ENCODE data around the gene LDLRAP1.

LDLRAP1 gene

GRCh38 chr1:25615563-25616094, 72.2 kb downstream of the LDLRAP1 start:
- H3K27ac ChIP-seq = peak overlapping the region; percentile 69
- TF ChIP-seq CTCF (conservative IDR thresholded peaks at IDR 0.05) = no peak

DNA sequence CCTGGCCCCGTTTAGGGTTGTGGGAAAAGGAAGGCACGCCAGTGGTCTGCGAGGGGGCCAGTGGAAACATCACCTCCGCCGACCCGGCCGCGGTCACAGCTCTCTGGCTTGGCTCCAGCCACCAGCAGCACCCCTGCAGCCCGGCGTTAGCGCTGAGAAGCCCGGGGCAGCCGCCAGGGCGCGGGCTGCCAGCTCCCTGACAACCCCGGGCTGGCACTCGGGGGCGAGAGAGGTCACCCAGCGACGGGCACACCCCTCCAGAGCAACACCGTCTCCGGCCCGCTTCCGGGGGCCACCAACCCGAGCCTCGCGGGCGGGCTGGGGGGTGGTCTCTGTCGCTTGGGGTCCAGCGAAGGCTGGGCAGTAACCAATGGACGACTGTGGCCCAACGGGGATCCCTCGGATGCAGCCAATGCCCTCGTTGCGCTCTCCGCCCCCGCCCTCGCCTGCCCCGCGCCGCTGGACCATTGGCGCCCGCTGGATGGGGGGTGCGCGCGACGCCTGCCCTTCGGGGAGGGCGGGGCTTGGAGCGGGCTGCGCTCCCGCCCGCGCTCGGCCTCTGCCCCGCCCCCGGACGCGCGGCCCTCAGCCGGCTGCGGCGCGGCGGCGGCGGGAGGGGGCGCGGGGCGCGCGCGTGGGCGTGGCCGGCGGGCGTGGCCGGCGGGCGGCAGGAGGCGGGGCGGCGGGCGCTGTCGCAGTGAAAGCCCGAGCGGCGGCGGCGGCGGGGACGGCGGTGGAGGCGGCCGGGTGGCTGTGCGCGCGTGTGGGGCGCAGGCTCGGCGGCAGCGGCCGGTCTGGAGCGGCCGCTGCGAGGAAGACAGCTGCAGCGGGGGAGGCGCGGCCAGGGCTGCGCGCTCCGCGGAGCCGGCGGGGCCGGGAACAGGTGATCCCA, 72.9 kb downstream of the LDLRAP1 start, which contains the start of gene MAN1C1:
MAN1C1 (plus strand) TSS at position 697 of the 892 bp plus-strand sequence. CDS start 1,007 bp downstream, outside the sequence.
- H3K27ac ChIP-seq = peak within 1 kb of the TSS; percentile 69
- TF ChIP-seq CTCF (conservative IDR thresholded peaks at IDR 0.05) = peak; percentile 37; the same call in 1 of the 2 replicates

GRCh38 chr1:25616987-25617624, 73.7 kb downstream of the LDLRAP1 start:
- no peak for TF ChIP-seq CTCF (conservative IDR thresholded peaks at IDR 0.05)
- peak overlapping the region; percentile 69; the same call in 1 of the 2 replicates for H3K27ac ChIP-seq

GRCh38 chr1:25617625-25618432, 74.4 kb downstream of the LDLRAP1 start:
- H3K27ac ChIP-seq = peak overlapping the region; percentile 69; the same call in 1 of the 2 replicates
- TF ChIP-seq CTCF (conservative IDR thresholded peaks at IDR 0.05) = no peak

GRCh38 chr1:25618433-25618808, 75.0 kb downstream of the LDLRAP1 start:
- no peak for TF ChIP-seq CTCF (conservative IDR thresholded peaks at IDR 0.05)

More at GRCh38 chr1:25618433-25618808, 75.0 kb downstream of the LDLRAP1 start:
- H3K27ac ChIP-seq = no peak overlapping the region

All from VCaP (cell line).